SH-SY5Y (cell line): ENCODE data around the gene G6PC1.

Experiments
- GATA2 ChIP-seq: IDR thresholded peaks from 2 replicates; pipeline ENCODE4 v1.6.1; 2011; ENCODE audit warnings: mild to moderate bottlenecking, low read depth, low read length
- GATA3 ChIP-seq: IDR thresholded peaks from 2 replicates; pipeline ENCODE4 v1.6.1; 2011; ENCODE audit warnings: low read depth, mild to moderate bottlenecking, low read length, moderate library complexity

The G6PC1 gene

DNA sequence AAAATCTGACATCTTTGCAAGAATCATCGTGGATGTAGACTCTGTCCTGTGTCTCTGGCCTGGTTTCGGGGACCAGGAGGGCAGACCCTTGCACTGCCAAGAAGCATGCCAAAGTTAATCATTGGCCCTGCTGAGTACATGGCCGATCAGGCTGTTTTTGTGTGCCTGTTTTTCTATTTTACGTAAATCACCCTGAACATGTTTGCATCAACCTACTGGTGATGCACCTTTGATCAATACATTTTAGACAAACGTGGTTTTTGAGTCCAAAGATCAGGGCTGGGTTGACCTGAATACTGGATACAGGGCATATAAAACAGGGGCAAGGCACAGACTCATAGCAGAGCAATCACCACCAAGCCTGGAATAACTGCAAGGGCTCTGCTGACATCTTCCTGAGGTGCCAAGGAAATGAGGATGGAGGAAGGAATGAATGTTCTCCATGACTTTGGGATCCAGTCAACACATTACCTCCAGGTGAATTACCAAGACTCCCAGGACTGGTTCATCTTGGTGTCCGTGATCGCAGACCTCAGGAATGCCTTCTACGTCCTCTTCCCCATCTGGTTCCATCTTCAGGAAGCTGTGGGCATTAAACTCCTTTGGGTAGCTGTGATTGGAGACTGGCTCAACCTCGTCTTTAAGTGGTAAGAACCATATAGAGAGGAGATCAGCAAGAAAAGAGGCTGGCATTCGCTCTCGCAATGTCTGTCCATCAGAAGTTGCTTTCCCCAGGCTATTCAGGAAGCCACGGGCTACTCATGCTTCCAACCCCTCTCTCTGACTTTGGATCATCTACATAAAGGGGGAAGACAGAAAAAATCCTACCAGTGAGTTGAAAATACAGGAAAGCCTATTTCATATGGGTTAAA lies at the start of gene G6PC1:
Gene G6PC1 (plus strand): TSS at position 340 of the 872 bp plus-strand sequence. CDS start 78 bp downstream, at position 418.
- TF ChIP-seq GATA2 (no peak), GATA3 (no peak)

DNA sequence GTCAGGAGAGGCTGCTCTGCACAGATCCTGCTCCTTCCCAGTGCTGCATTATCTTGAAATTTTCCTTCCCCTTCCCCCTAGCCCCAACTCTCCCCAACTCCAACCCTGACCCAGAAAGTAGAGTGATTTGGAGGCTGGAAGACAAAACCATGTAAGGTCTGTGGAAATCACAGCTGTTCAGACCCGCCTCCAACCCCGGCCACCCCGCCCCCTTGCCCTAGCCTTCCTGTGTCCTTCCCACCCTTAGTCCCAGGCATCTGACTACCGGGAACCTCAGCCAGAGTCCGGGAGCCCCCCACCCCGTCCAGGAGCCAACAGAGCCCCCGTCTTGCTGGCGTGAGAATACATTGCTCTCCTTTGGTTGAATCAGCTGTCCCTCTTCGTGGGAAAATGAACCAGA lies 49.6 kb upstream of the G6PC1 start, which contains the start of gene AOC3:
Gene AOC3 (plus strand): TSS at position 246 of the 400 bp plus-strand sequence. CDS start 145 bp downstream, at position 391.
- TF ChIP-seq GATA3 (no peak), GATA2 (no peak)

- TF ChIP-seq GATA2 (no peak), GATA3 (no peak)
Observed at GRCh38 chr17:42852351-42852750, 48.2 kb upstream of the G6PC1 start.

- no peak for TF ChIP-seq GATA2
- no peak for TF ChIP-seq GATA3
Observed at GRCh38 chr17:42853004-42853403, 47.6 kb upstream of the G6PC1 start.

- TF ChIP-seq GATA3 (no peak), GATA2 (no peak)
Observed at GRCh38 chr17:42853597-42853967, 47.0 kb upstream of the G6PC1 start.

DNA sequence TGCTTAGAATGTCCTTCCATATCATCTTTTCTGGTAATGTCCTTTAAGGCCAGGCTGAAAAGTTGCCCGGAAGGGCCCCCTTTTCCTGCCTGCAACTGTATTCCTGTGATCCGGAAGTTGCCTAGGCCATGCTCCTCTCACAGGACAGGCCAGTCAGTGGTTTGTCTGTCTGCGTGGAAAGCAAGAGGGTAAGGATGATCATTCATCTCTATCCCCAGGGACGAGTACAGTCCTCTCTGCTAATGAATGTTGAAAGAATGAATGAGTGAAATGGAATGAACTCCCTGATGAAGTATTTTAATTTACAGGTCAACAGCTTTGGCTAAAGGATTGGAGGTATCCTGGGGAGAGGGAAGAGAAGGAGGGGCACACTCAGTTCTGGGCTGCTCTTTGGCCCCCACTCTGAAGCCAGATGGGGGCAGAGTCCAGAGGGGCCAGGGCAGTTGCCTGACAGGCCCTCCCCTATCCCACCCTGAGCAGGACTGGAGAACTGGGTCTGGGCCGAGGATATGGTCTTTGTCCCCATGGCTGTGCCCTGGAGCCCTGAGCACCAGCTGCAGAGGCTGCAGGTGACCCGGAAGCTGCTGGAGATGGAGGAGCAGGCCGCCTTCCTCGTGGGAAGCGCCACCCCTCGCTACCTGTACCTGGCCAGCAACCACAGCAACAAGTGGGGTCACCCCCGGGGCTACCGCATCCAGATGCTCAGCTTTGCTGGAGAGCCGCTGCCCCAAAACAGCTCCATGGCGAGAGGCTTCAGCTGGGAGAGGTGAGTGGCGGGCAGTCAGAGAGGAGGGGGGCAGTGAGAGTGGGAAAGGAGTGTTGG lies 46.4 kb upstream of the G6PC1 start:
- TF ChIP-seq GATA3: no peak
- no peak for TF ChIP-seq GATA2

- TF ChIP-seq GATA3: no peak
- no peak for TF ChIP-seq GATA2
Observed at GRCh38 chr17:42855048-42855596, 45.5 kb upstream of the G6PC1 start.

DNA sequence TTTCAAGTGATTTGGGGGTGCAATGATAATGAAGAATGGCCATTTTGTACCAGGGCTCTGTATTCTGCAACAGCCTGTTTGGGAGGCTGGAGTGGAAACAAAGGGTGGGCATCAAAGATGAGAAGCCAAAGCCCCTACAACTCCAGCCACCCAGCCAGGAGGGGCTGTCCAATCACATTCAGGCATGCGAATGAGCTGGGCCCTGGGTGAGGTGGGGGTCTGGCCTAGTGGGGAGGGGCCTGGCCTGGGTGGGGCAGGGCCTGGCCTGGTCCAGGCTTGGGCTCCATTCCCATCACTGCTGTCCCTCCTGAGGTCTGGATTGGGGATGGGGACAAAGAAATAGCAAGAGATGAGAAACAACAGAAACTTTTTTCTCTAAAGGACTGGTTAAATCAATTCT lies 43.2 kb upstream of the G6PC1 start:
- no peak for TF ChIP-seq GATA2
- no peak for TF ChIP-seq GATA3

DNA sequence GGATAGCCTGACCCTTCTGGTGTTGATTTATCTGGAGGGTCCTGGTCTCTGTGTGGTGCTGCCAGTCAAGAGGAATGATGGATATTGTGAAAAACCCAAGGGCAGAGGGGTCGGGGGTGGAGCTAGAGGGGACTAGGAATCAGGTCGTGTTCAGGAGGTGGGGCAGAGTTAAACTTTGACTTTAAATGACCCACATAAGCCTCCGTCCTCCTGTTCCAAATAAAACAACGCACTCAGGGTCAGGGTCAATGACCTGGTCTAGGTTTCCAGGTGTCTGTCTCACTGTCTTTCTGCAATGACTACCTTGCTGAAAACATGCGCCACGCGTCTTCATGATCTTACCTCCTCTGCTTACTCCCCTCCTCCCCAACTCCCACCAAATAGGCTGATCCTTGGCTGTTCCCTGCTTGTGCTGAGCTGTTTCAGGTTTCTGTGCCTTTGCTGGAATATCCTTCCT lies 34.9 kb upstream of the G6PC1 start:
- TF ChIP-seq GATA3 (no peak), GATA2 (no peak)

DNA sequence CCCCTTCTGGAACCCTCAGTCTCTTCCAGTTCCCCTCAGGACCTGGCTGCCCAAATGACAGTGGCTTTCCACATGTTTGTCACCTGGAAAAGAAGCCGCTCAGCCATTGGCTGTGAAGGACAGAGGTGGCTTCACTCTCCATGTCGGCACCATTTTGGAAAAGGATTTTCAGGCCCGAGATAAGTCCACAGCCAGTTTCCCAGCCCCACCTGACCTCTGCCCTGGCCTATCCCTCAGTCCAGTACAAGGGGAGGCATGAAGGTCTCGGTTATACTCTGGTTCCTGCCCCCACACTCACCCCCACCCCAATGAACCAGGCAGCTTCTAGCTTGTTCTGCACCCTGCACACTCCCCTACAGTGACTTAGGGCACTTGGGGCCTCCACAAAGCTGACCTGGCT lies 34.4 kb upstream of the G6PC1 start:
- TF ChIP-seq GATA2 (no peak), GATA3 (no peak)

GRCh38 chr17:42866631-42867575 lies 33.7 kb upstream of the G6PC1 start:
- TF ChIP-seq GATA2: no peak
- no peak for TF ChIP-seq GATA3

DNA sequence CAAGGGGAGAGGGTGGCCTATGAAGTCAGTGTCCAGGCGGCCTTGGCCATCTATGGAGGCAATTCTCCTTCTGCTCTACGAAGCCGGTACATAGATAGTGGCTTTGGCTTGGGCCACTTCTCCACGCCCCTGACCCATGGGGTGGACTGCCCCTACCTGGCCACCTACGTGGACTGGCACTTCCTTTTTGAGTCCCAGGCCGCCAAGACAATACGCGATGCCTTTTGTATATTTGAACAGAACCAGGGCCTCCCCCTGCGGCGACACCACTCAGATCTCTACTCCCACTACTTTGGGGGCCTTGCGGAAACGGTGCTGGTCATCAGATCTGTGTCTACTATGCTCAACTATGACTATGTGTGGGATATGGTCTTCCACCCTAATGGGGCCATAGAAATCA lies 32.3 kb upstream of the G6PC1 start:
- TF ChIP-seq GATA2: no peak
- no peak for TF ChIP-seq GATA3

- no peak for TF ChIP-seq GATA2
- TF ChIP-seq GATA3: no peak
Observed at GRCh38 chr17:42871647-42872046, 29.0 kb upstream of the G6PC1 start.
